ENCODE results near the gene MRPS10.

Gene MRPS10

DNA sequence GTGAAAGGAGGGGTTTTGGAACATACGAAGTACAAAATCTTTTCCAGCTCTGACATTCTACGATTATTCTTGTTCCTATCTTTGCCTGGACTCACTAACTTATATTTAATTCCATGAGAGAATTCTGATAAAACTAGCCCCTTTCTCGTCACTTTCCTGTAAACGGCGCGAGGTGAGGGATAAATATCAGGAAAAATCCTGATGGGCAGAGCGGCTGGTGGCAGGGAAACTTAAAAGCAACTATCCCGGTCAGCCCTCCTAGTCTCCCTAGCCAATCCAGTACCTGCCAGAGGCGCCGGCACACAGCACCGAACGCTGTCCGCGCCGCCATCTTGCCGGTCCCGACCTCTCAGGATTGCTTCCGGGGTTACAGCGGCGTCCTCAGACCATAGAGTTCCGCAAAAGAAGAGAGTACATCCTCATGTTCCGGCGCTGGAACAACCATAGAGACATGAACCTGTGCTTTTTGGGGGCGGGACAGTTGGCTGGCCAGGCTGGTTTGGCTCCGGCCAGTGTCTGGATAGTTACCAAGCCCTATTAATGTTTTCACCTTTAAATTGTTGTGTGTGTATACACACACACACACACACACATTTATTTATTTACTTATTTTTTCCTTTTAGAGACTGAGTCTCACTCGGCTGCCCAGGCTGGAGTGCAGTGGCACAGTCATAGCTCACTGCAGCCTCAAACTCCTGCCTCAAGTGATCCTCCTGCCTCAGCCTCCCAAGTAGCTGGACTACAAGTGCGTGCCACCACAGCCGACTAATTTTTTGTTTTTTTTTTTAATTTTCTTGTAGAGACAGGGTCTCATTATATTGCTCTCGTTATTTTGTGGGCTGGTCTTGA lies at the start of gene MRPS10:
TSS of gene MRPS10 (minus strand) at position 343 of the 849 bp plus-strand sequence. CDS start at position 331, 12 bp downstream.
- DNase-seq: peak; percentile 87

GRCh38 chr6:42266538-42266937 lies 48.9 kb upstream of the MRPS10 start:
- DNase-seq: no peak

GRCh38 chr6:42264852-42265390 lies 47.3 kb upstream of the MRPS10 start:
- no peak for DNase-seq

- DNase-seq: no peak
These were observed 46.6 kb upstream of the MRPS10 start for GRCh38 chr6:42264162-42264851.

DNA sequence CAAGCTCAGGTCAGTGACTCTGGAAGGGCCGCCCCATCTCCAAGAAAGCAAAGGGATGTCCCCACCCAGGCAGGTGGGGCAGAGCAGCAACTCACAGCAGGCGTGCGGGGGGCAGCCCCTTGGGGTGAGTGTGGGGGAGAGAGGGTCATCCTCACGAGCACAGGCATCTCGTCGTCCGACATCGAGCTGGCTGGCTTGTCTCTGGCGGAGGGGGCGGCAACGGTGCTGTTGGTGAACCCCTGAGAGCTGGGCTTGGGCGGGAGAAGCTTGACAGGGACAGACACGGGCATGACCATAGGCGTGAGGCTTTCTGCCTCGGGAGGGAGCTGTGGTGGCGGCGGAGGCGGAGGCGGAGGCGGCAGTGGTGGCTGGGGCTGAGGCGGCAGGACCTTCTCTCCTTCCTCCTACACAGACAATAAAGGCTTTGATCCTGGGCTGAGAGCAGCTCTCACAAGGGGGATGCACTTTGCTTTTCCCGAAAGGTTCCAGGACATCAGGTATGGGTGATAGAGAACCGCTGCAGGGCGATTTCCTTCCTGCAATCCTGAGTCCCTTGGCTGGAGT lies 45.6 kb upstream of the MRPS10 start:
- no peak for DNase-seq

- DNase-seq: peak; percentile 48
These were observed 43.3 kb upstream of the MRPS10 start for GRCh38 chr6:42260972-42261371.

DNA sequence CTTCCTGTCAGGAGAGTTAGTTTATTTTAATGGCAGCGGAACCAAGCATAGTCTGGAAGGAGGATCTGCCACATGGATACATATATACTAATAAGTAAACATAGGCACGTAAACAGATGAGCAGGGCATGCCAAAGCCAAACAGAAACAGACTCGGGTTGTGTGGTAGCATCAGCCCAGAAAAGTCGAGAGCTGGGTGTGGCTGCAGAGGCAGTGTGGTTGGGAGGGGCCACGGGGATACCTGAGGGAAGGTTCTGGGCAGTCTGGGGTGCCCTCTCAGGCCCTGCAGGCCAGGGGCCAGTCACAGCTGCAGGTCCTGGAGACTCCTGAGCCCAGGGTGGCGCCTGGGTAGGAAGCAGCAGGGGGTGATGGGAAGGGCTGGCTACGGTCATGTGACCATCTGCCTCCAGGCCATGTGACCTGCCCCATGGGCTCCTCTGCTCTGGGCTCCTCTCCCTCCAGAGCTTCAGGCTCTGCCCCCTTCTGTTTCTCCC lies 42.8 kb upstream of the MRPS10 start:
- no peak for DNase-seq

- DNase-seq: no peak
These were observed 42.3 kb upstream of the MRPS10 start for GRCh38 chr6:42259841-42260395.

DNA sequence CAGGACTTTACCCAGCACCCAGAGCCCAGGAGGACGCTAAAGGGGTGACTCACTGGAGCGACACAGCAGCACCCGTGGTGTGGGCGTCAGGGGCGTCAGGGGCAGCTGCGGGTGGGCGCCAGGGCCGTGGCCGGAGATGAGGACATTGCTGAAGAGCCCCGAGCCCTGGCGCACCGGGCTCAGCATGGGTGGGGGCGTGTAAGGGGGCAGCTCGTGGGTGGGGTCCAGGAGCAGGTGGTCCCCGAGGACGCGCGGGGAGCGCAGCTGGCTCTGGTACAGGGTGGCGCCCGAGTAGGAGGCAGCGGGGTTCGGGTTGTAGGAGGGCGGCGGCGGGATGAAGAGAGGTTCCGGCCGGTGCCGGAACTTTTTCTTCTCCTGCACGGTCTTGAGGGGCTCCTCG lies 41.6 kb upstream of the MRPS10 start:
- DNase-seq: no peak

DNA sequence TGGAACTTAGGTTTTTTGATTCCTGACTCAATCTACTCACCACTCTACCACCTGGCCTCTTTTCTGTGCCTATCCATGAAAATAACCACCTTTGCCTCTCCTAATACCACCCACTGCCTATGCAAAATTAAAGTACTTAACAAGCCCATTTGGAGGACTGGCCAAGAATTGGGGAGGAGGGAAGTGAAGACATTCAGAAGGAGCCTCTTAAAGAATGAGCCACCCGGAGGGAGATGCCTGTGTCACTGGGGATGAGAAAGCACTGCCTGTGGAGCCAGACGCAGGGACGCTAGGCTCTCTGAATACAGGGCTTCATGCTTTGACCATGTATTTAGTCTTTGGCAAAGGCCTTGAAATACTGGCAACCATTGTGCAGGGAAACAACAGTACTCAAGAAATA lies 40.0 kb upstream of the MRPS10 start:
- DNase-seq: no peak

DNA sequence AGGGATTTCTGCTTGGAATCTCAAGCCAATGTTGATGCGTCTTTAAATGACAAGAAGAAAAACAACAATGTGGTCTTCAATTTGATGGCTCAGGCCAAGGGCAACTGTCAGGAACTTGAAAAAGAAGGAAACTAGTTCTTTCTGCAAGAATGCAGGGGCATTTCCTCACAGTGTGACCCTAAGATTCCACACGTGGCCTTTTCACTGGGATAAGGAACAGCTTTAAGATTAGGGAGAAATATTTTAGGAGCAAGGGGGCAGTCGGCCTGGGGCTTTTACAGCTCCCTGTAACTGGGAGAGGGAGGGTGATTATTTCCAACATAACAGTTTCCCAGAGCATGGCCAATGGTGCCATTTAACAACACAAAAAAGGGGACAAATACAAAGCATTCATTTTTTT lies 39.4 kb upstream of the MRPS10 start:
- no peak for DNase-seq

GRCh38 chr6:42255050-42255449 lies 37.4 kb upstream of the MRPS10 start:
- DNase-seq: no peak

DNA sequence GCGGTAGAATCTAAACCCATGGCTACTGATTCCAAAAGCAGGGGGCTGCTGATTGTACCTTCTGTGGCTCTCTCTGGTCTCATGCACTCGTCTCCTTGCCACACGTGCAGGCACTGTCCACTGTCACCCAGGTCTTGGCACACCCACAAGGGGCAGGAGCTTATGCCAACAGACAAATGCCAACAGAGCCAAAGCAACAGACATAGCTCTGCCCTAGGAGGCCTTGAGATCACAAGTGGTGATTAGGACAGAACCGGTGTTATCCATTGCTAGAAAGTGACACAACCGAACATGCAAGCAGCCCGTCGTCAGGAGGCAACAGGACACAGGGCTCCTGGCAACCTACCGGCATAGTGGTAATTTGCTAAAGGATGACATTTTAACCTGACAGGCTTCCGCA lies 36.8 kb upstream of the MRPS10 start:
- no peak for DNase-seq

DNA sequence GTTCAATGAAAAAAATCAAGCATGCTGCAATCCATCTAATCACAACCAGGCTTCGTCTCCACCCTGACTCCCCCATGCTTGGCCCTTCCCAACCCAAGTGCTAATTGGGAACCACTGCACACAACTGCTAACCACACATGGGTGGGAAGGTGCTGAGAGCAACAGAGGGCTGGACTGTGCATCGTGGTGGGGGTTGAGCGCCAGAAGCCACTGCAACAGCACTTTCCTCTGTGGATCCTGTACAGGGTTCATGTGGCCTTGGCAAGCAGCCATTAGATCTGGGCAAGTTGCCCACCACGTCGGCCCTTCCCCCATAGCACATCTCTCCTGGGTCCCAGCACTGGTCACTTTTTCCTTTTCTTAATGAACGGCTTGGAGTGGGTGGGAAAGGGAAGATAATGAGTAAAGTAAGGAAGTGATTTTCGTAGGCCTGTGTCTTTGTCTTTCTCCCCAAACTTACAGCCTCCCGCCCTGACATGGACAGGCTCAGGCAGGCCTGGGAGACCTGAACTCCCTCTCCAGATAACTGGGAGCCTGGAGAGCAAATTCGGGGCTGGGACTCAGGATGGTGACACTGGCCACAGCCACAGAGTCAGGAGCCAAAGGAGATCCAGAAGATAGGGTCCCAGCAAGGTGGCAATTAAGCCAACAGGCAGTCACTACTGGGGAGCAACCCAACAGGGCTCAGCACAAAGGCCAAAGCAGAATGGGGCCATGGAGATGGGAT lies 34.4 kb upstream of the MRPS10 start:
- no peak for DNase-seq

DNA sequence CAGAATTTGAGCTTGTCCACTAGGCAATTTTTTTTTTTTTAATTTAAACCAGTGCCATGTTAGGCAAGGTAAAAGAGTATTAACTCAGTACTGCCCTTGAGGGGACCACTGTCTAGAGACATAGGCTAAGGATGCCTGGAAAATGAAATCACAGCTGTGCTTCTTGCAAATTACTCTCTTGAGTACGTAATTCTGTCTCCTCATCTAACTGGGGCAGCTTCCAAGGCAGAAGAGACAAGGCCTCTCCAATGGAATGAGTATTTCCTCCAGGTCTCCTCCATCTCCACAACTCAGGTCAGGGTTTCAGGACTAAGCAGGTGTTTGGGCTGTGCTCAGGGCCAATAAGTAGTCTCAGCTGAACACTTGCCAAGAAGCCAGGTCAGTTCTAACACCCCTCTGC lies 33.8 kb upstream of the MRPS10 start:
- DNase-seq: no peak

- DNase-seq: no peak
These were observed 32.7 kb upstream of the MRPS10 start for GRCh38 chr6:42250274-42250931.

- DNase-seq: no peak
These were observed 31.6 kb upstream of the MRPS10 start for GRCh38 chr6:42249279-42249678.

DNA sequence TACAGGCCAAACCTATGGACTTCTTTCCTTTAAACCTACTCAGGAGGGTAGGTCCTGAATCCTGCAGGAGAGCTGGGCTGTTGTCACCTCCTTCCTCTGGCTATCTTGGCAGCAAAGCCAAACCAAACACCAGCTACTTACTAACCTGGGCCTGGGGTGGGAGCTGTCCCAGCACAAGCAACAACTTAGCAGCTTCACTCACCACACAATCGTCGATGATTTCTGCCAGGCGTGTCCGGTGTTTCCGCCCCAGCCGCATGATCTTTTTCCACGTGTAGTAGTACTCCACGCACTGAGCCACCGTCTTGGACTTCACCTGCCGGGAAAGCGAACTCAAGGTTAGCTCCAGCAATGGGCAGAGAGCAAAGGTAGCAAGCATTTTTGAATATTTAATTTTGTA lies 25.4 kb upstream of the MRPS10 start:
- no peak for DNase-seq

GRCh38 chr6:42241915-42242314 lies 24.3 kb upstream of the MRPS10 start:
- no peak for DNase-seq

GRCh38 chr6:42239736-42240375 lies 22.2 kb upstream of the MRPS10 start:
- DNase-seq: no peak

GRCh38 chr6:42239333-42239732 lies 21.7 kb upstream of the MRPS10 start:
- DNase-seq: no peak

All from activated T-cell treated with anti-CD3 and anti-CD28 coated beads, Interleukin-2, amount 50 U/mL, for 1 hour (primary cell).